ENCODE measurements around the gene TMEM218. TPM values are rescaled to one million over a fixed set of nuclear protein-coding genes. Genes with fewer than 3 reads are reported as not detected.

The TMEM218 gene
- total and polyA plus RNA-seq, 2 donors (not counting 3 experiments of a cell fraction or from before 2014, with no cell fraction given): 23.8 to 45.1 TPM

DNA sequence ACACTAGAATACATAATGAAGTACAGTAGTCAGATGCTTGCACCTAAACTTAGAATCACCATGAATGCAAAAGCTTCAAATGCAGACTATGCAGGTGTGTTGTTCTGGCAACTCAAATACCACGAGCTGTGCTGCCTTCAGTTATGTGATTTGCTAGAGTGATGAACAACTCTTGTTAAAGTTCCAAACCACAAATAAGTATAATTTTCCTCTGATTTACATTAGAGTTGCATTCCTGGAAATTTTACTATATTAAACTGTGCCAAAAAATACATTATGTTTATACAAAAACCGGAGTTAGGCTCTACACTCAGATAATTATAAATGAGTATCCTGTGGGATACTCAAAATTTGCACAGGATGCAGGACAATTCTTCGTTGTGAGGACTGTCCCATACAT, 3.0 kb downstream of the TMEM218 start:
- POLR2A ChIA-PET: no interaction called here
- H3K27ac ChIP-seq (ENCODE audit: insufficient read depth, low read depth, low read length): no peak overlapping the region
- H3K4me2 ChIP-seq (ENCODE audit: insufficient read depth, low read length): no peak overlapping the region
- H3K4me1 ChIP-seq (ENCODE audit: control insufficient read depth, extremely low read depth, insufficient read depth, low read length): peaks cover 6% of the 10 kb centered on the region
- no peak overlapping the region for H3K9ac ChIP-seq (replicated peaks; ENCODE audit: extremely low read depth, insufficient read depth, low read length)
- peaks cover 2% of the 10 kb centered on the region for H3K79me2 ChIP-seq (ENCODE audit: control insufficient read depth, insufficient read depth, low read length)
- dilution Hi-C loops (cut with MboI; ENCODE audit: extremely low pct_ligation_motif_present, low sequenced_read_pairs) (no loop called here), intact Hi-C loops (cut with micrococcal nuclease) (no loop called here)
- H3K9me3 ChIP-seq (replicated peaks; ENCODE audit: control insufficient read depth, insufficient read depth, low read length): no peaks in the 10 kb centered on the region
- BruUV-seq (replicated peaks): no TSS peak
- H3K4me3 ChIP-seq (replicated peaks in 1 of 3; ENCODE audit: insufficient read depth in 1 of 3, low read depth in 1 of 3, low read length in 3 of 3): no peak overlapping the region
- H4K20me1 ChIP-seq (replicated peaks; ENCODE audit: control insufficient read depth, extremely low read depth, insufficient read depth, low read length): no peaks in the 10 kb centered on the region
- no peak for DNase-seq (ENCODE audit: low read depth, low spot score)
- CTCF ChIA-PET: interaction anchor here (1.3 kb wide), 1 partner anchor 237 kb away, joined by 3 read pairs; no protein-coding TSS in a partner anchor
- H2AFZ ChIP-seq (ENCODE audit: low read depth, low read length): no peak overlapping the region
- FAIRE-seq: no peak
- H3K27me3 ChIP-seq (ENCODE audit: control insufficient read depth in 2 of 2, insufficient read depth in 2 of 2, low read length in 2 of 2): no peaks in the 10 kb centered on the region
- no peaks in the 10 kb centered on the region for H3K9me1 ChIP-seq (replicated peaks; ENCODE audit: control insufficient read depth, extremely low read depth, insufficient read depth, low read length)
- no peaks in the 10 kb centered on the region for H3K36me3 ChIP-seq (ENCODE audit: control insufficient read depth in 2 of 2, extremely low read depth in 1 of 2, insufficient read depth in 2 of 2, low read length in 2 of 2)
- TF ChIP-seq JUN (IDR thresholded peaks at IDR 0.05; ENCODE audit: borderline replicate concordance, insufficient read depth, insufficient read length, low read depth): no peak
- no peak for TF ChIP-seq EZH2 (IDR thresholded peaks at IDR 0.05; ENCODE audit: borderline replicate concordance, low read depth, low read length, severe bottlenecking)
- no peak for TF ChIP-seq FOS (IDR thresholded peaks at IDR 0.05; ENCODE audit: borderline replicate concordance, insufficient read depth, low read length)
- no peak for TF ChIP-seq POLR2AphosphoS5 (IDR thresholded peaks at IDR 0.05; ENCODE audit: insufficient read depth, low read depth, low read length)
- TF ChIP-seq POLR2A (IDR thresholded peaks at IDR 0.05; ENCODE audit: low read depth, low read length): no peak
- no peak for TF ChIP-seq MYC (IDR thresholded peaks at IDR 0.05; ENCODE audit: low read depth, low read length)
- TF ChIP-seq, protein P1, sequence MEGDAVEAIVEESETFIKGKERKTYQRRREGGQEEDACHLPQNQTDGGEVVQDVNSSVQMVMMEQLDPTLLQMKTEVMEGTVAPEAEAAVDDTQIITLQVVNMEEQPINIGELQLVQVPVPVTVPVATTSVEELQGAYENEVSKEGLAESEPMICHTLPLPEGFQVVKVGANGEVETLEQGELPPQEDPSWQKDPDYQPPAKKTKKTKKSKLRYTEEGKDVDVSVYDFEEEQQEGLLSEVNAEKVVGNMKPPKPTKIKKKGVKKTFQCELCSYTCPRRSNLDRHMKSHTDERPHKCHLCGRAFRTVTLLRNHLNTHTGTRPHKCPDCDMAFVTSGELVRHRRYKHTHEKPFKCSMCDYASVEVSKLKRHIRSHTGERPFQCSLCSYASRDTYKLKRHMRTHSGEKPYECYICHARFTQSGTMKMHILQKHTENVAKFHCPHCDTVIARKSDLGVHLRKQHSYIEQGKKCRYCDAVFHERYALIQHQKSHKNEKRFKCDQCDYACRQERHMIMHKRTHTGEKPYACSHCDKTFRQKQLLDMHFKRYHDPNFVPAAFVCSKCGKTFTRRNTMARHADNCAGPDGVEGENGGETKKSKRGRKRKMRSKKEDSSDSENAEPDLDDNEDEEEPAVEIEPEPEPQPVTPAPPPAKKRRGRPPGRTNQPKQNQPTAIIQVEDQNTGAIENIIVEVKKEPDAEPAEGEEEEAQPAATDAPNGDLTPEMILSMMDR (IDR thresholded peaks at IDR 0.05; ENCODE audit: extremely low read depth in 1 of 2, insufficient read depth in 1 of 2, low read depth in 1 of 2, low read length in 2 of 2): no peak
- TF ChIP-seq GATA2 (IDR thresholded peaks at IDR 0.05; ENCODE audit: insufficient read depth, insufficient read length, low read depth, low read length): no peak
- TF ChIP-seq, protein P2, sequence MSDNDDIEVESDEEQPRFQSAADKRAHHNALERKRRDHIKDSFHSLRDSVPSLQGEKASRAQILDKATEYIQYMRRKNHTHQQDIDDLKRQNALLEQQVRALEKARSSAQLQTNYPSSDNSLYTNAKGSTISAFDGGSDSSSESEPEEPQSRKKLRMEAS (IDR thresholded peaks at IDR 0.05; ENCODE audit: insufficient read depth, insufficient read length): no peak
